CD4-positive, CD25-positive, alpha-beta regulatory T cell (primary cell): ENCODE results near the gene TYROBP. TPM values are rescaled to one million over a fixed set of nuclear protein-coding genes. Genes with fewer than 3 reads are reported as not detected.

Experiments used
- ATAC-seq, 2 donors: fragments of 150-1000 bp; cut with Tn5 transposase; one replicate each; pipeline ENCODE4 v1.10.0; 2021; ENCODE audit warnings: low read depth in 2 of 2, moderate number of reproducible peaks in 2 of 2, moderate library complexity in 1 of 2
- DNase-seq, 3 donors: peaks; one replicate each; pipeline versions ENCODE4 v3.0.0 to v3.0.0-alpha.2; 2012 to 2022; ENCODE audit warnings: mixed read lengths in 1 of 3
- H3K27ac ChIP-seq: one replicate; pipeline ENCODE4 v1.7.0; 2013; ENCODE audit warnings: mild to moderate bottlenecking, low read length; ENCODE audit not compliant: insufficient read depth, poor library complexity, severe bottlenecking
- H3K27me3 ChIP-seq: one replicate; pipeline ENCODE4 v1.7.0; 2013; ENCODE audit warnings: low read length; ENCODE audit not compliant: control insufficient read depth, insufficient read depth
- H3K36me3 ChIP-seq: one replicate; pipeline ENCODE4 v1.7.0; 2013; ENCODE audit warnings: mild to moderate bottlenecking, low read length, moderate library complexity; ENCODE audit not compliant: control insufficient read depth, insufficient read depth
- H3K4me1 ChIP-seq: 2 replicates; pipeline ENCODE4 v1.7.0; 2013; ENCODE audit warnings: mild to moderate bottlenecking, low read length; ENCODE audit not compliant: insufficient read depth, control insufficient read depth, poor library complexity, severe bottlenecking
- H3K4me3 ChIP-seq: one replicate; pipeline ENCODE4 v1.7.0; 2013; ENCODE audit warnings: low read depth, mild to moderate bottlenecking, low read length, moderate library complexity
- H3K9me3 ChIP-seq, 2 experiments: 1 replicate in 1 of 2; 2 replicates in 1 of 2; pipeline ENCODE4 v1.7.0; 2013; ENCODE audit warnings: low read length in 2 of 2, mild to moderate bottlenecking in 1 of 2, moderate library complexity in 1 of 2; ENCODE audit not compliant: control insufficient read depth in 2 of 2
- H3K27ac Mint-ChIP-seq, 3 donors: one replicate each; pipeline ENCODE4 v1.8.0; 2020 to 2022; ENCODE audit warnings: mild to moderate bottlenecking in 3 of 3, mixed read lengths in 3 of 3, moderate library complexity in 2 of 3
- H3K27me3 Mint-ChIP-seq: one replicate; pipeline ENCODE4 v1.8.0; 2022; ENCODE audit warnings: mild to moderate bottlenecking, mixed read lengths
- H3K36me3 Mint-ChIP-seq: one replicate; pipeline ENCODE4 v1.8.0; 2020; ENCODE audit warnings: mixed read lengths
- H3K4me1 Mint-ChIP-seq, 4 donors: one replicate each; pipeline ENCODE4 v1.8.0; 2020 to 2022; ENCODE audit warnings: mixed read lengths in 4 of 4, mild to moderate bottlenecking in 1 of 4
- H3K4me3 Mint-ChIP-seq, 4 donors: one replicate each; pipeline ENCODE4 v1.8.0; 2020 to 2022; ENCODE audit warnings: mild to moderate bottlenecking in 4 of 4, mixed read lengths in 4 of 4, moderate library complexity in 3 of 4
- H3K9me3 Mint-ChIP-seq, 7 donors: one replicate each; pipeline ENCODE4 v1.8.0; 2020 to 2022; ENCODE audit warnings: mixed read lengths in 7 of 7, mild to moderate bottlenecking in 3 of 7, moderate library complexity in 2 of 7
- polyA plus RNA-seq, 4 donors: library from polyadenylated mRNA; unstranded; fragments of 300-500 nt; fragmentation: Illumina TruSeq; gene quantifications; one replicate each; pipeline ENCODE4 v1.2.3, GENCODE V29; 2021
- total RNA-seq: library from RNA; stranded (reverse); gene quantifications from one replicate; pipeline ENCODE4 v1.2.3, GENCODE V29; 2022

TYROBP gene
- total and polyA plus RNA-seq, 5 donors from 2014 or later: 0.49 to 6.9 (median 2.1) TPM; not detected in 1

GRCh38 chr19:35903550-35904179 is 4.4 kb downstream of the TYROBP start:
- Mint-ChIP-seq H3K36me3 (peaks cover 2% of the 10 kb centered on the region), H3K27me3 (peaks cover 4% of the 10 kb centered on the region), H3K4me1 (peaks cover 7 to 49% (median 29%) of the 10 kb centered on the region in 4 donors), H3K4me3 (peak overlapping the region; percentile 98 to 100 (median 100)), H3K27ac (peak overlapping the region; percentile 96 to 100 (median 100)), H3K9me3 (peaks cover 0 to 2% (median 0%) of the 10 kb centered on the region in 7 donors)
- Histone ChIP-seq H3K9me3 (no peaks in the 10 kb centered on the region), H3K4me1 (peaks cover 51% of the 10 kb centered on the region), H3K4me3 (peak overlapping the region; percentile 81), H3K27ac (peak overlapping the region; percentile 100), H3K27me3 (no peaks in the 10 kb centered on the region), H3K36me3 (no peaks in the 10 kb centered on the region)
- DNase-seq (peak; percentile 82 to 98 (median 89)), ATAC-seq (peak; percentile 79 to 80)

DNA sequence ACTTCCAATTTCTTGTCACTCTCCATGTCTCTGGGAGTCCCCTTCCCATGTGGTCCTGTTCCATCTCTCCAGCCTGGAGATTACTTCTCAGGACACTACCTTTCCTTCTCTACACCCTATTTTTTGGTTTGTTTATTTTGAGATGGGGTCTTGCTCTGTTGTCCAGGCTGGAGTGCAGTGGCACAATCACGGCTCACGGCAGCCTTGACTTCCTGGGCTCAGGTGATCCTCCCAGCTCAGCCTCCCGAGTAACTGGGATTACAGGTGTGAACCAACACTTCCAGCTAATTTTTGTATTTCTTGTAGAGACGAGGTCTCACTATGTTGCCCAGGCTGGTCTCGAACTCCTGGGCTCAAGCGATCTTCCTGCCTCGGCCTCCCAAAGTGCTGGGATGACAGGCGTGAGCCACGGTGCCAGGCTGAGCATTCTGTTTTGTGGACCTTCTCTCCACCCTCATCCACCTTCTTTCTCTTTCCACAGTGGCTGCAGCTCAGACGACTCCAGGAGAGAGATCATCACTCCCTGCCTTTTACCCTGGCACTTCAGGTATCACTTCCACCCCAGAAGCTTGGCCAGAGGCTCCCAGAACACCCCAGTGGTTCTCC is 5.1 kb downstream of the TYROBP start:
- no peak for ATAC-seq
- Histone ChIP-seq H3K4me1 (peaks cover 58% of the 10 kb centered on the region), H3K9me3 (no peaks in the 10 kb centered on the region), H3K4me3 (peak overlapping the region; percentile 81), H3K36me3 (no peaks in the 10 kb centered on the region), H3K27ac (peak overlapping the region; percentile 100), H3K27me3 (no peaks in the 10 kb centered on the region)
- H3K27me3 Mint-ChIP-seq: peaks cover 4% of the 10 kb centered on the region
- H3K27ac Mint-ChIP-seq: peak overlapping the region; percentile 96 to 100 (median 100)
- H3K9me3 Mint-ChIP-seq: peaks cover 0 to 2% (median 0%) of the 10 kb centered on the region in 7 donors
- peak overlapping the region; percentile 98 to 100 (median 100) for H3K4me3 Mint-ChIP-seq
- no peak for DNase-seq
- peaks cover 7 to 54% (median 29%) of the 10 kb centered on the region in 4 donors for H3K4me1 Mint-ChIP-seq
- peaks cover 3% of the 10 kb centered on the region for H3K36me3 Mint-ChIP-seq

DNA sequence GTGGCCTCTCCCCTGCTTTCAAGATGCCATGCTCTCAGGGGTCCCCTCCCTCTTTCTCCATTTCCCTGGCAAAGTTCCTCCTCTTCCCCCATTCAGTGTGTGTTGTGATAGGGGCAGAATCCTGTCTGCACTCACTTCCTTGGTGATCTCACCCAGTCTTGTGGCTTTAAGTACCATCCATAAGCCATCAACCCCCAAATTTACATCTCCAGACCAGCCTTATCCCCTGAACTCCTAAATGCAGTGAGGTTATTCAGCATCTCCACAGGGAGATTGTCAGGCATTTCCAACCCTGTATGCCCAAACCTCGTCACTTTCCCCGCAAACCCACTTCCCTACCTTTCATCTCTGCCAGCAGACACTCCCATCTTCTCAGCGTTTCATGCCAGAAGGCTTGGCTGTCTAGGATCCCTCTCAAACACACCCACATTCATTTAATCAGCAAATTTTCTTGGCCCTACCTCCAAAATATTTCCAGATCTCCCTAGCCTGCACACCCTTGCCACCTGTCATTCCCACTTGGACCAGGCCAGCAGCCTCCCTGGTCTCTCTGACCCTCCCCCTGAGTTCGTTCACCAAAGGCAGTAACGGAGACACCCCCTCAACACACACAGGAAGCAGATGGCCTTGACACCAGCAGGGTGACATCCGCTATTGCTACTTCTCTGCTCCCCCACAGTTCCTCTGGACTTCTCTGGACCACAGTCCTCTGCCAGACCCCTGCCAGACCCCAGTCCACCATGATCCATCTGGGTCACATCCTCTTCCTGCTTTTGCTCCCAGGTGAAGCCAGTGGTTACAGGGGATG is 6.0 kb downstream of the TYROBP start, which contains the start of gene HCST:
Gene HCST, plus strand, starts transcription at position 676 of the 808 bp plus-strand sequence. Its CDS starts 65 bp downstream, at position 741.
- H3K27me3 Mint-ChIP-seq: peaks cover 4% of the 10 kb centered on the region
- peak within 1 kb of the TSS; percentile 100 for H3K27ac ChIP-seq
- peaks cover 7% of the 10 kb centered on the region for H3K36me3 Mint-ChIP-seq
- H3K27ac Mint-ChIP-seq: peak within 1 kb of the TSS; percentile 96 to 100 (median 100)
- peaks cover 0 to 2% (median 0%) of the 10 kb centered on the region in 7 donors for H3K9me3 Mint-ChIP-seq
- H3K27me3 ChIP-seq: no peaks in the 10 kb centered on the region
- peak within 1 kb of the TSS; percentile 98 to 100 (median 100) for H3K4me3 Mint-ChIP-seq
- H3K9me3 ChIP-seq: no peaks in the 10 kb centered on the region
- DNase-seq (peak; percentile 38 to 80 (median 60)), ATAC-seq (no peak)
- peak within 1 kb of the TSS; percentile 81 for H3K4me3 ChIP-seq
- H3K4me1 ChIP-seq: peaks cover 67% of the 10 kb centered on the region
- peaks cover 7 to 59% (median 31%) of the 10 kb centered on the region in 4 donors for H3K4me1 Mint-ChIP-seq
- H3K36me3 ChIP-seq: peaks cover under 1% of the 10 kb centered on the region

DNA sequence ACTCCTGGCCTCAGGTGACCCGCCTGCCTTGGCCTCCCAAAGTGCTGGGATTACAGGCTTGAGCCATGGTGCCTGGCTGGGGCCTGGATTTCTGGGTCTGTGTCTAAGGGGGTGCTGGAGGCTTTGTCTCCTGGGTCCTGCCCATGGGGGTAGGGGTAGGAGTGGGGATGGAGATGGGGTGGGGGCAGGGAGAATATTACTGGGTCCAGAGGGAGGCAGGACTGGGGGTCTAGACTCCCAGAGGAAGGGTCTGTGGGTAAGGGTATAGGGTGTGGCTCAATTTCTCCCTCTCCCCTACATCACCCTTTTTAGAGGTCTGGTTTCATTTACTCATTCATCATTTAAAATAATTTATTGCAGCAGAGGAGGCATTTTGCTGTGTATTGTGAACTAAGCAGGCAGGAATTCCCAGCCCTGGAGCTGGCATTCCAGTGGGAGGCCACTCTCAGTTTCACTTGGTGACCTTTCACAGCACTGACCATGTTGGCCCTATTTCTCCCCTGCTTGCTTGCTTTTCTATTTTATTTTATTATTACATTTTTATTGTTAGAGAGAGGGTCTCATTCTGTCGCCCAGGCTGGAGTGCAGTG is 6.9 kb downstream of the TYROBP start:
- DNase-seq: no peak
- Mint-ChIP-seq H3K27ac (peak overlapping the region; percentile 96 to 100 (median 100)), H3K36me3 (peaks cover 7% of the 10 kb centered on the region), H3K9me3 (peaks cover 0 to 2% (median 0%) of the 10 kb centered on the region in 7 donors), H3K4me3 (peak overlapping the region; percentile 98 to 100 (median 100)), H3K4me1 (peaks cover 7 to 67% (median 28%) of the 10 kb centered on the region in 4 donors), H3K27me3 (peaks cover 4% of the 10 kb centered on the region)
- Histone ChIP-seq H3K27me3 (no peaks in the 10 kb centered on the region), H3K36me3 (peaks cover 10% of the 10 kb centered on the region), H3K4me3 (peak overlapping the region; percentile 81), H3K9me3 (no peaks in the 10 kb centered on the region), H3K4me1 (peaks cover 76% of the 10 kb centered on the region), H3K27ac (peak overlapping the region; percentile 100)
- no peak for ATAC-seq

DNA sequence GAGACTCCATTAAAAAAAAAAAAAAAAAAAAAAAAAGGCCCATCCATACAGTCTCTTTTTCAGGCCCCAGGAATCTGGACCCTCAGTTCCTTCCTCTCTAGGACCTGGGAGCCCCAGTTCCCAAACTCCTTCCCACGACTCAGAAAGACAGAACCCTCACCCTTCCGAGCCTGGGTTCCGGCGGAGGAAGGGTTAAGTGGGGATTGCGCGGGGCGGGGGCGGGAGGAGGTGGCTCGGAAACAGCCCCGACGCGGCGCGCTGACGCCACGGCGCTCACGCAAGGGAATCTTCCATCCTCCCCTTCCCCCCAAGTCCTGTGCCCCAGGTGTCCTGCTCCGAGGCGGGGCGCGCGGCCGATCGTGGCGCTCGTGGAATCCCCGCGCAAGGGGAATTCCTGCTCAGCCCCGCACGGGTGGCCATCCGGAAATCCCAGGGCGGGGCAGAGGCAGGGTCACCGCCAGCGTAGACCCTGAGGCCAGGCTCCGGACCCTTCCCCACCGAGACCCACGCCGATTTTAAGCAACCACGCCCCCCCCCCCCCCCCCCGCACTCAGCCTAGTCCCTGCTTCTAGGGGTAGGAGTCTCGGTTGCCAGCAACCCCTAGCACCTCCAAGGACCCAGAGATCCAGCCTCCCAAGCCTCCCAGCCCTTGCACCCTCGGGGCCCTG is 8.4 kb downstream of the TYROBP start:
- peaks cover 7 to 67% (median 27%) of the 10 kb centered on the region in 4 donors for H3K4me1 Mint-ChIP-seq
- Histone ChIP-seq H3K4me1 (peaks cover 80% of the 10 kb centered on the region), H3K9me3 (no peaks in the 10 kb centered on the region), H3K27me3 (no peaks in the 10 kb centered on the region), H3K4me3 (peak overlapping the region; percentile 79), H3K36me3 (peaks cover 21% of the 10 kb centered on the region), H3K27ac (peak overlapping the region; percentile 100)
- DNase-seq: peak; percentile 85 to 95 (median 87)
- ATAC-seq: peak; percentile 63 to 70
- H3K9me3 Mint-ChIP-seq: peaks cover 0 to 2% (median 0%) of the 10 kb centered on the region in 7 donors
- H3K4me3 Mint-ChIP-seq: peak overlapping the region; percentile 98 to 100 (median 100)
- peaks cover 11% of the 10 kb centered on the region for H3K36me3 Mint-ChIP-seq
- peak overlapping the region; percentile 96 to 98 (median 98) for H3K27ac Mint-ChIP-seq
- peaks cover 4% of the 10 kb centered on the region for H3K27me3 Mint-ChIP-seq

DNA sequence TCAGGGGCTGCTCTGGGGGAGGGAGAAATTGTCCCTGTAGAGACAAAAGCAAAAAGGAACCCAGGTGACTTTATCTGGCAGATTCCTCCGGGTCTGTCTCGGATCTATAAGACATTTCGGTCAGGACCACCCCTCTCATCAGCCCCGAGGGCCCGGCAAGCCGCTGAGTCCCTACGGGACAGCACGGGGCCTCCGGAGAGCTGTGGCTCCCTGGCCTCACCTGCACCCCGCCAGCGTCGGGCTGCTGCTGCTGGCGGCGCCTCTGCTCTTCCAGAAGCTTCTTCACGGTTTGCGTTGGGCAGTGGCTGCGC is 9.6 kb downstream of the TYROBP start:
- Histone ChIP-seq H3K4me3 (peak overlapping the region; percentile 79), H3K4me1 (peaks cover 68% of the 10 kb centered on the region), H3K27ac (peak overlapping the region; percentile 100), H3K36me3 (peaks cover 27% of the 10 kb centered on the region), H3K9me3 (no peaks in the 10 kb centered on the region), H3K27me3 (no peaks in the 10 kb centered on the region)
- Mint-ChIP-seq H3K27ac (peak overlapping the region; percentile 96 to 98 (median 98)), H3K4me3 (peak overlapping the region; percentile 98 to 100 (median 100)), H3K36me3 (peaks cover 11% of the 10 kb centered on the region), H3K27me3 (peaks cover 2% of the 10 kb centered on the region), H3K9me3 (peaks cover 0 to 2% (median 0%) of the 10 kb centered on the region in 7 donors), H3K4me1 (peaks cover 7 to 56% (median 18%) of the 10 kb centered on the region in 4 donors)
- no peak for DNase-seq
- no peak for ATAC-seq
